GM12872 (cell line): Measurements from ENCODE around the gene MVB12B.

ENCODE experiments used
- CTCF ChIP-seq: IDR thresholded peaks from 3 replicates; pipeline ENCODE4 v1.5.1; 2011; ENCODE audit warnings: low read depth, mild to moderate bottlenecking, low read length, moderate library complexity; ENCODE audit not compliant: insufficient read depth

MVB12B gene

GRCh38 chr9:126293522-126293889 lies 33.1 kb upstream of the MVB12B start:
- TF ChIP-seq CTCF = peak; percentile 46; the same call in 2 of the 3 replicates

GRCh38 chr9:126294331-126295081 lies 32.1 kb upstream of the MVB12B start:
- TF ChIP-seq CTCF = no peak

- TF ChIP-seq CTCF = no peak
These were observed 31.5 kb upstream of the MVB12B start for GRCh38 chr9:126295082-126295477.

- no peak for TF ChIP-seq CTCF
These were observed 31.1 kb upstream of the MVB12B start for GRCh38 chr9:126295516-126295915.

- no peak for TF ChIP-seq CTCF
These were observed 30.6 kb upstream of the MVB12B start for GRCh38 chr9:126295936-126296600.

- TF ChIP-seq CTCF = no peak
These were observed 29.9 kb upstream of the MVB12B start for GRCh38 chr9:126296687-126297086.

- TF ChIP-seq CTCF = no peak
These were observed 29.0 kb upstream of the MVB12B start for GRCh38 chr9:126297661-126298060.
